Fibroblast of lung (primary cell): Measurements from ENCODE around the gene PHOSPHO2. TPM values are rescaled to one million over a fixed set of nuclear protein-coding genes. Genes with fewer than 3 reads are reported as not detected.
"Not testable (repeated sequence)": the region's sequence is repeated elsewhere in the genome, so short reads cannot be mapped to it uniquely, and the experiment has no call there.

ENCODE experiments used
- DNase-seq, 2 donors: peaks; one replicate each; pipeline versions ENCODE4 v3.0.0 to v3.0.0-alpha.2; 2010; ENCODE audit warnings: low read depth in 2 of 2
- H2AFZ ChIP-seq: 2 replicates; pipeline ENCODE4 v1.5.1; 2012; ENCODE audit warnings: low read length, control low read depth, inconsistent platforms
- H3K27ac ChIP-seq: 2 replicates; pipeline ENCODE4 v1.5.1; 2011; ENCODE audit warnings: low read length, control low read depth; ENCODE audit not compliant: insufficient read depth
- H3K27me3 ChIP-seq: 2 replicates; pipeline ENCODE4 v1.5.1; 2011; ENCODE audit warnings: mild to moderate bottlenecking, low read length; ENCODE audit not compliant: control insufficient read depth, insufficient read depth
- H3K36me3 ChIP-seq: 2 replicates; pipeline ENCODE4 v1.5.1; 2011; ENCODE audit warnings: low read length; ENCODE audit not compliant: control insufficient read depth, insufficient read depth
- H3K4me1 ChIP-seq: 2 replicates; pipeline ENCODE4 v1.5.1; 2011; ENCODE audit warnings: low read length; ENCODE audit not compliant: control insufficient read depth, insufficient read depth; ENCODE audit errors: extremely low read depth
- H3K4me2 ChIP-seq: 2 replicates; pipeline ENCODE4 v1.5.1; 2011; ENCODE audit warnings: low read length, control low read depth; ENCODE audit not compliant: insufficient read depth; ENCODE audit errors: extremely low read depth
- H3K4me3 ChIP-seq, 4 experiments: fragments of 200-600 bp in 1 of 4; sonication (generic) in 1 of 4; replicated peaks in 1 of 4; 2 replicates each; pipeline ENCODE4 v1.5.1; 2011 to 2016; ENCODE audit warnings: low read length in 4 of 4, low read depth in 3 of 4, mild to moderate bottlenecking in 3 of 4, control low read depth in 2 of 4, inconsistent platforms in 1 of 4, mixed read lengths in 1 of 4; ENCODE audit not compliant: insufficient read depth in 1 of 4; ENCODE audit errors: control extremely low read depth in 1 of 4
- H3K79me2 ChIP-seq: 2 replicates; pipeline ENCODE4 v1.5.1; 2012; ENCODE audit warnings: mild to moderate bottlenecking, low read length, inconsistent platforms; ENCODE audit not compliant: control insufficient read depth, insufficient read depth
- H3K9ac ChIP-seq: 2 replicates; pipeline ENCODE4 v1.5.1; 2011; ENCODE audit warnings: mild to moderate bottlenecking, low read length, control low read depth; ENCODE audit not compliant: insufficient read depth
- H3K9me3 ChIP-seq: 2 replicates; pipeline ENCODE4 v1.5.1; 2012; ENCODE audit warnings: low read depth, low read length; ENCODE audit not compliant: control insufficient read depth, insufficient read depth
- H4K20me1 ChIP-seq: 2 replicates; pipeline ENCODE4 v1.5.1; 2011; ENCODE audit warnings: low read length; ENCODE audit not compliant: control insufficient read depth, insufficient read depth; ENCODE audit errors: extremely low read depth
- EZH2 ChIP-seq: IDR thresholded peaks from 2 replicates; pipeline ENCODE4 v1.5.1; 2012; ENCODE audit warnings: low read length, control low read depth, mild to moderate bottlenecking; ENCODE audit errors: missing control alignments
- polyA plus RNA-seq, 2 donors: library from polyadenylated mRNA; depleted of rRNA in 1 of 2; stranded (reverse) in 1 of 2; unstranded in 1 of 2; fragments of >200 nt; gene quantifications; 2 replicates each; pipeline ENCODE4 v1.2.1, GENCODE V29; 2011 to 2012; ENCODE audit warnings: missing spikeins in 1 of 2
- total RNA-seq: library from RNA; depleted of rRNA; stranded (reverse); fragments of >200 nt; gene quantifications from 2 replicates; pipeline ENCODE4 v1.2.1, GENCODE V29; 2014
- TF ChIP-seq, protein P1 (sequence below), 2 donors: IDR thresholded peaks in 1 of 2; conservative IDR thresholded peaks in 1 of 2; 1 replicate in 1 of 2; 2 replicates in 1 of 2; pipeline ENCODE4 v1.5.1; 2011 to 2012; ENCODE audit warnings: low read length in 2 of 2, control low read depth in 1 of 2, inconsistent platforms in 1 of 2, low read depth in 1 of 2, mild to moderate bottlenecking in 1 of 2

PHOSPHO2 gene
- total and polyA plus RNA-seq, 2 donors (not counting 1 experiment from before 2014, with no cell fraction given) = 2.8 to 5.4 TPM

DNA sequence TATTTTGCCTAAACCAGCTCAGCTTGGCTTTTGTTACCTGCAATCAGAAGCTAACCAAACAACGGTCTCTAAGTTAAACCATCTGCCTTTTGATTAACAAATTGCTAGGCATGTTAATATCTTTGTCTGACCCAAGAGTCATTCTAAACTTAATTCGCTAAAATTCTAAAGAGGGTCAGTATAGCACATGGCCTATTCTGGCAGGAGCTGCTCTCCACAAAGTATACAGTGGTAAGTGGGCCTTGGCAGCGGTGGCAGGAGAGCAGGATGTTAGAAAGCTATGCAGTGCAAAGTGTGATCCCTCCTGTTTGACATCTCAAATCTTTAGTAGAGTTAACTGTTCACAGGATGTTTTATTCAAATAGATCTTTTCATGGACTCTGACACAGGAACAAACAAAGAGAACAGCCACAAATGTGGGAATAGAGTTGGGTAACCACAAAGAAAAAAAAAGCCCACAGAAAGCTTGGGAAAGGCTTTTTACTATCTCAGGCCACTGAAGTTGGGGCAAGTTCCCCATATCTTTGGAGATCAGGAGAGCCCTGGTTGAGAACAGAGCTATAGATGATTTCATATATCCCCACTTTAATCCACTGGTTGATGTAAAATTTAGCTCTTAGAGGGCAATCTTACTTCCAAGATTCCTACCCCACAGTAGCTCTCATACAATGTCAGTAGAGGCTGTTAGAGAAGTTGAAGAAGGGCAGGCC lies 10.7 kb upstream of the PHOSPHO2 start:
- no peak overlapping the region for H3K27ac ChIP-seq
- H3K9me3 ChIP-seq = no peaks in the 10 kb centered on the region
- H4K20me1 ChIP-seq = no peaks in the 10 kb centered on the region
- no peak overlapping the region for H2AFZ ChIP-seq
- H3K79me2 ChIP-seq = no peaks in the 10 kb centered on the region
- no peaks in the 10 kb centered on the region for H3K27me3 ChIP-seq
- H3K4me2 ChIP-seq = no peak overlapping the region
- H3K4me1 ChIP-seq = no peaks in the 10 kb centered on the region
- no peak for TF ChIP-seq EZH2
- TF ChIP-seq, protein P1, sequence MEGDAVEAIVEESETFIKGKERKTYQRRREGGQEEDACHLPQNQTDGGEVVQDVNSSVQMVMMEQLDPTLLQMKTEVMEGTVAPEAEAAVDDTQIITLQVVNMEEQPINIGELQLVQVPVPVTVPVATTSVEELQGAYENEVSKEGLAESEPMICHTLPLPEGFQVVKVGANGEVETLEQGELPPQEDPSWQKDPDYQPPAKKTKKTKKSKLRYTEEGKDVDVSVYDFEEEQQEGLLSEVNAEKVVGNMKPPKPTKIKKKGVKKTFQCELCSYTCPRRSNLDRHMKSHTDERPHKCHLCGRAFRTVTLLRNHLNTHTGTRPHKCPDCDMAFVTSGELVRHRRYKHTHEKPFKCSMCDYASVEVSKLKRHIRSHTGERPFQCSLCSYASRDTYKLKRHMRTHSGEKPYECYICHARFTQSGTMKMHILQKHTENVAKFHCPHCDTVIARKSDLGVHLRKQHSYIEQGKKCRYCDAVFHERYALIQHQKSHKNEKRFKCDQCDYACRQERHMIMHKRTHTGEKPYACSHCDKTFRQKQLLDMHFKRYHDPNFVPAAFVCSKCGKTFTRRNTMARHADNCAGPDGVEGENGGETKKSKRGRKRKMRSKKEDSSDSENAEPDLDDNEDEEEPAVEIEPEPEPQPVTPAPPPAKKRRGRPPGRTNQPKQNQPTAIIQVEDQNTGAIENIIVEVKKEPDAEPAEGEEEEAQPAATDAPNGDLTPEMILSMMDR (conservative IDR thresholded peaks at IDR 0.05 in 1 of 2, IDR thresholded peaks at IDR 0.05 in 1 of 2; ENCODE audit: low read depth in 1 of 2, low read length in 2 of 2) = no peak
- H3K4me3 ChIP-seq = no peak overlapping the region
- H3K9ac ChIP-seq = no peak overlapping the region
- no peak for DNase-seq
- H3K36me3 ChIP-seq = no peaks in the 10 kb centered on the region

DNA sequence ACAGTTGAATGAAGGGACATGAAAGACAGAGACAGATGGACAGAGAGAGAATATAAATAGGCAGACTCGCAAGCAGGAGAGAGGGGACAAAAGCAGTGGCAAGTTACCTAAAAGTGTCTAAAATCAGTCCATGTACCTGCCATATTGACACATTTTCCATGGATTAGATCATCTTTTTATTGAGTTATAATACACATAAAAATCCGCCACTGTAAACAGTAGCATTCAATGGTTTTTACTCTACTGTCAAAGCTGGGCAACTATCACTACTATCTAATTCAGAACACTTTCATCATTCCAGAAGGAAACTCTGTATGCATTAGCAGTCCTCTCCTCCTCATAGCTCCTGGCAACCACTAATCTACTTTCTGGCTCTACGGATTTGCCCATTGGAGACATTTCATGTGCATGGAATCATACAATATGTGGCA lies 10.1 kb upstream of the PHOSPHO2 start:
- Histone ChIP-seq H3K4me2 (no peak overlapping the region), H3K36me3 (no peaks in the 10 kb centered on the region), H3K79me2 (no peaks in the 10 kb centered on the region), H3K4me1 (no peaks in the 10 kb centered on the region), H3K9me3 (no peaks in the 10 kb centered on the region), H3K27me3 (no peaks in the 10 kb centered on the region), H3K27ac (no peak overlapping the region), H3K4me3 (no peak overlapping the region), H4K20me1 (no peaks in the 10 kb centered on the region), H3K9ac (no peak overlapping the region), H2AFZ (no peak overlapping the region)
- no peak for DNase-seq
- TF ChIP-seq EZH2 = no peak
- TF ChIP-seq, protein P1 (conservative IDR thresholded peaks at IDR 0.05 in 1 of 2, IDR thresholded peaks at IDR 0.05 in 1 of 2; ENCODE audit: low read depth in 1 of 2, low read length in 2 of 2) = no peak

DNA sequence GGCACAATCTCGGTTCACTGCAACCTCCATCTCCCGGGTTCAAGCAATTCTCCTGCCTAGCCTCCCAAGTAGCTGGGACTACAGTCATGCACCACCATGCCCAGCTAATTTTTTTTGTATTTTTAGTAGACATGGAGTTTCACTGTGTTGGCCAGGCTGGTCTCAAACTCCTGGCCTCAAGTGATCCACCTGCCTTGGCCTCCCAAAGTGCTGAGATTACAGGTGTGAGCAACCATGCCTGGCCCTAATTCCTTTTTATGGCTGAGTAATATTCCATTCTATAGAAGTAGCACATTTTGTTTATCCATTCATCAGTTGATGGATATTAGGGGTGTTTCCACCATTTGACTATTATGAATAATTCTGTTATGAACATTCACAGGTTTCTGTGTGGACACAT lies 9.6 kb upstream of the PHOSPHO2 start:
- not testable (repeated sequence) for H3K9ac ChIP-seq, H3K4me2 ChIP-seq, H3K79me2 ChIP-seq, H3K9me3 ChIP-seq, H3K27ac ChIP-seq, H4K20me1 ChIP-seq, H3K4me1 ChIP-seq, H3K36me3 ChIP-seq, H2AFZ ChIP-seq, H3K27me3 ChIP-seq, H3K4me3 ChIP-seq, DNase-seq

- H3K27me3 ChIP-seq, H3K4me3 ChIP-seq, H3K4me1 ChIP-seq, DNase-seq, H3K9me3 ChIP-seq, H3K36me3 ChIP-seq, H3K4me2 ChIP-seq, H4K20me1 ChIP-seq, H2AFZ ChIP-seq, H3K27ac ChIP-seq, H3K79me2 ChIP-seq, H3K9ac ChIP-seq: not testable (repeated sequence)
Observed at GRCh38 chr2:169686825-169687224, 7.4 kb upstream of the PHOSPHO2 start.

GRCh38 chr2:169687943-169688342 lies 6.3 kb upstream of the PHOSPHO2 start:
- H3K4me3 ChIP-seq, H3K9ac ChIP-seq, H4K20me1 ChIP-seq, H3K79me2 ChIP-seq, H3K36me3 ChIP-seq, H3K9me3 ChIP-seq, DNase-seq, H3K27me3 ChIP-seq, H3K4me2 ChIP-seq, H2AFZ ChIP-seq, H3K4me1 ChIP-seq, H3K27ac ChIP-seq: not testable (repeated sequence)
